Psoas muscle (tissue), 8 donors: Measurements from ENCODE around the gene FAM184B. TPM values are rescaled to one million over a fixed set of nuclear protein-coding genes. Genes with fewer than 3 reads are reported as not detected.

Experiments used
- ATAC-seq, 4 donors: fragments of 200-7000 bp; cut with Tn5 transposase; one replicate each; pipeline ENCODE4 v1.9.1; 2020; ENCODE audit warnings: moderate library complexity in 3 of 4, mild to moderate bottlenecking in 2 of 4
- DNase-seq, 2 donors: peaks; one replicate each; pipeline ENCODE4 v3.0.0-alpha.2; 2020
- H3K27ac ChIP-seq: fragments of 200-600 bp; one replicate; pipeline ENCODE4 v1.8.0; 2022
- H3K27me3 ChIP-seq, 3 donors: fragments of 200-600 bp in 1 of 3; one replicate each; pipeline versions ENCODE4 v1.6.1 to v1.8.0; 2013 to 2022; ENCODE audit warnings: low read length in 2 of 3, mild to moderate bottlenecking in 2 of 3, moderate library complexity in 1 of 3; ENCODE audit not compliant: insufficient read depth in 3 of 3
- H3K36me3 ChIP-seq, 2 donors: fragments of 200-600 bp in 1 of 2; one replicate each; pipeline versions ENCODE4 v1.6.1 to v1.8.0; 2013 to 2022; ENCODE audit warnings: low read depth in 1 of 2, mild to moderate bottlenecking in 1 of 2, moderate library complexity in 1 of 2; ENCODE audit not compliant: insufficient read depth in 1 of 2
- H3K4me1 ChIP-seq: fragments of 200-600 bp; one replicate; pipeline ENCODE4 v1.8.0; 2022
- H3K4me3 ChIP-seq: fragments of 200-600 bp; one replicate; pipeline ENCODE4 v1.8.0; 2022; ENCODE audit warnings: mild to moderate bottlenecking
- H3K9me3 ChIP-seq: fragments of 200-600 bp; one replicate; pipeline ENCODE4 v1.8.0; 2022
- WGBS, 3 donors: extraction: QIAGEN DNeasy Blood & Tissue Kit; methylation state at CpG; one replicate each; pipeline versions ENCODE4 v1.1.6 to v1.1.7; 2013; 5-methylcytosine and 5-hydroxymethylcytosine counted together
- intact Hi-C, 2 donors: fragments of 100-400 bp; cut with DNase I; formaldehyde crosslinking; loops; one replicate each; pipeline versions ENCODE4 v1.11.0 to v1.14.2; 2022
- polyA plus RNA-seq, 3 donors: library from polyadenylated mRNA; stranded (reverse); fragments of 200-250 nt; gene quantifications; one replicate each; pipeline ENCODE4 v1.2.3, GENCODE V29; 2013
- total RNA-seq, 4 donors: library from RNA; stranded (reverse); fragmentation: NEBNext Ultra II Directional in 2 of 4; extraction: Animal tissue kit (Norgen Biotek cat#: 25700) in 2 of 4; gene quantifications; one replicate each; pipeline versions ENCODE4 v1.2.1 to v1.2.4, GENCODE V29; 2021 to 2023
- TF ChIP-seq, protein P1 (sequence below): fragments of 200-600 bp; IDR thresholded peaks from one replicate; pipeline ENCODE4 v1.8.0; 2022; ENCODE audit warnings: antibody characterized with exemption
- donor health status: healthy with polysubstance abuse.
- donor health status: DM: no; HTN: no; CAD: no; lungs with moderate emphysema.
- donor health status: Bipolar disorder and iron deficiency.
- donor health status: healthy.
- donor health status: DM: yes; HTN: yes; CAD: no.
- donor health status: DM: no; HTN: no; CAD: no.
- donor health status: DM: no; HTN: no; CAD: no.
- donor health status: DM: yes; HTN: yes; CAD: no.

Gene FAM184B
- total and polyA plus RNA-seq, 7 donors = 0.03 to 2.6 (median 0.38) TPM

- H3K27me3 ChIP-seq = no peaks in the 10 kb centered on the region
- H3K9me3 ChIP-seq = no peaks in the 10 kb centered on the region
- ATAC-seq (no peak), DNase-seq (no peak)
- H3K4me3 ChIP-seq = no peak overlapping the region
- H3K4me1 ChIP-seq = no peaks in the 10 kb centered on the region
- H3K36me3 ChIP-seq = no peaks in the 10 kb centered on the region
- no peak overlapping the region for H3K27ac ChIP-seq
- intact Hi-C loops = no loop called here
- TF ChIP-seq, protein P1, sequence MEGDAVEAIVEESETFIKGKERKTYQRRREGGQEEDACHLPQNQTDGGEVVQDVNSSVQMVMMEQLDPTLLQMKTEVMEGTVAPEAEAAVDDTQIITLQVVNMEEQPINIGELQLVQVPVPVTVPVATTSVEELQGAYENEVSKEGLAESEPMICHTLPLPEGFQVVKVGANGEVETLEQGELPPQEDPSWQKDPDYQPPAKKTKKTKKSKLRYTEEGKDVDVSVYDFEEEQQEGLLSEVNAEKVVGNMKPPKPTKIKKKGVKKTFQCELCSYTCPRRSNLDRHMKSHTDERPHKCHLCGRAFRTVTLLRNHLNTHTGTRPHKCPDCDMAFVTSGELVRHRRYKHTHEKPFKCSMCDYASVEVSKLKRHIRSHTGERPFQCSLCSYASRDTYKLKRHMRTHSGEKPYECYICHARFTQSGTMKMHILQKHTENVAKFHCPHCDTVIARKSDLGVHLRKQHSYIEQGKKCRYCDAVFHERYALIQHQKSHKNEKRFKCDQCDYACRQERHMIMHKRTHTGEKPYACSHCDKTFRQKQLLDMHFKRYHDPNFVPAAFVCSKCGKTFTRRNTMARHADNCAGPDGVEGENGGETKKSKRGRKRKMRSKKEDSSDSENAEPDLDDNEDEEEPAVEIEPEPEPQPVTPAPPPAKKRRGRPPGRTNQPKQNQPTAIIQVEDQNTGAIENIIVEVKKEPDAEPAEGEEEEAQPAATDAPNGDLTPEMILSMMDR = no peak
Measured at GRCh38 chr4:17670423-17670822, 111.0 kb downstream of the FAM184B start.

GRCh38 chr4:17667653-17668201, 113.7 kb downstream of the FAM184B start:
- intact Hi-C loops = no loop called here
- TF ChIP-seq, protein P1 = no peak
- 82 to 85% (median 84%) methylated on average over 3 of the region's 3 CpGs for WGBS, 3 donors
- DNase-seq (no peak), ATAC-seq (no peak)
- Histone ChIP-seq H3K36me3 (no peaks in the 10 kb centered on the region), H3K4me3 (no peak overlapping the region), H3K4me1 (no peaks in the 10 kb centered on the region), H3K9me3 (no peaks in the 10 kb centered on the region), H3K27me3 (no peaks in the 10 kb centered on the region), H3K27ac (no peak overlapping the region)

GRCh38 chr4:17667253-17667652, 114.2 kb downstream of the FAM184B start:
- Histone ChIP-seq H3K4me3 (no peak overlapping the region), H3K27ac (no peak overlapping the region), H3K9me3 (no peaks in the 10 kb centered on the region), H3K27me3 (no peaks in the 10 kb centered on the region), H3K4me1 (no peaks in the 10 kb centered on the region), H3K36me3 (no peaks in the 10 kb centered on the region)
- TF ChIP-seq, protein P1 = no peak
- ATAC-seq = no peak
- WGBS, 3 donors = 68 to 76% (median 75%) methylated on average over 3 of the region's 3 CpGs
- DNase-seq = no peak
- intact Hi-C loops = no loop called here

DNA sequence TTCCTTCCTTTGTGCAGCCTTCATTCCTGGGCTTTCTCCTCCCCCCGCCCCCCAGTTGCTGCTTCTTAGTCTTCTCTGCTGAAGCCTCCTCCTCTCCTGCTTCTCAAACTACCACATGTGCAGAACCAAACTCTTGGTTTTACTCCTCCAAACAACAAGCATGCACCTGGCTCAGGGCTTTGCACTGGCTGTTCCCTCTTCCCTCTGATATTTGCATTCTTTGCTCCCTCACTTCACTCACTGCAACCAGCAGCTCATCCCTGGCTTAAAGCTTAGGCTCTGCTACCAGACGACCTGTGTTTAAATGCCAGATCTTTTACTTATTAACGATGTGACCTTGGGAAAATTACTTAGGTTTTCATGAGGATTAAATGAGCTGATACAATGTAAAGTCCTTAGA, 115.6 kb downstream of the FAM184B start:
- WGBS, 3 donors = 67 to 76% (median 69%) methylated on average over 3 of the region's 3 CpGs
- TF ChIP-seq, protein P1 = no peak
- intact Hi-C loops = no loop called here

DNA sequence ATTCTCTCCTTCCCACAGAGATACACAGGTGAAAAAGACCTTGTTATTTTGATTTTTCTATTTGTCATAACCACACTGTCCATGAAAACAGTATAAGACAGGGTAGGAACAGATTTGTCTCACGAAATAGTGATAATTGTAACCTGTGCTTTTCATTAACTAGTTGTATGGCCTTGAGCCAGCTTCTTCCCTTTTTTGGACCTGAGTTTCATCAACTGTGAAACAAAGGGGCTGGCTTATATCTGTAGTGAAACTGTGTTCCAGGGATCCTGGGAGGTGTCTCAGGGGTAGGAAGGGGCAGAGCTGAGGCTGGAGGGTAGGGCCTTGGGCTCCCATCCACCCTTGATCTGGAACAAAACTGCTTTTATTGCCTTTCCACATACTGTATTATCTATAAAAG, 116.1 kb downstream of the FAM184B start:
- no peaks in the 10 kb centered on the region for H3K36me3 ChIP-seq
- WGBS, 3 donors = 49 to 67% (median 55%) methylated on average over 1 of the region's 1 CpG
- TF ChIP-seq, protein P1 = no peak
- H3K27me3 ChIP-seq = no peaks in the 10 kb centered on the region
- ATAC-seq (no peak), DNase-seq (no peak)
- no peaks in the 10 kb centered on the region for H3K9me3 ChIP-seq
- no peak overlapping the region for H3K27ac ChIP-seq
- H3K4me3 ChIP-seq = no peak overlapping the region
- intact Hi-C loops = no loop called here
- no peaks in the 10 kb centered on the region for H3K4me1 ChIP-seq

More for the DNA sequence above, 115.6 kb downstream of the FAM184B start:
- ATAC-seq (no peak), DNase-seq (no peak)
- no peaks in the 10 kb centered on the region for H3K36me3 ChIP-seq
- no peaks in the 10 kb centered on the region for H3K4me1 ChIP-seq
- H3K9me3 ChIP-seq = no peaks in the 10 kb centered on the region
- H3K27ac ChIP-seq = no peak overlapping the region
- H3K27me3 ChIP-seq = no peaks in the 10 kb centered on the region
- H3K4me3 ChIP-seq = no peak overlapping the region
